OCI-M2 (cell line): ENCODE results near the gene DIAPH2.

Experiments used
- DNase-seq: peaks from one replicate; lab custom pipeline; 2025; ENCODE audit not compliant: unreplicated experiment; lab: John Stamatoyannopoulos, UW

DIAPH2 gene

GRCh38 chrX:96684339-96685209 is at the start of gene DIAPH2:
DIAPH2 (plus strand) TSS chrX:96684842.
- DNase-seq: no peak

GRCh38 chrX:96650023-96650422 is 34.6 kb upstream of the DIAPH2 start:
- DNase-seq: no peak

GRCh38 chrX:96655947-96656623 is 28.6 kb upstream of the DIAPH2 start:
- no peak for DNase-seq

- no peak for DNase-seq
These were observed 2.1 kb upstream of the DIAPH2 start for GRCh38 chrX:96682516-96682915.

- no peak for DNase-seq
These were observed 674 bp upstream of the DIAPH2 start for GRCh38 chrX:96683997-96684338.

GRCh38 chrX:96685210-96686099 is 813 bp downstream of the DIAPH2 start:
- no peak for DNase-seq

GRCh38 chrX:96687776-96688175 is 3.1 kb downstream of the DIAPH2 start:
- DNase-seq: no peak

GRCh38 chrX:96688789-96689188 is 4.1 kb downstream of the DIAPH2 start:
- no peak for DNase-seq

GRCh38 chrX:96689991-96690390 is 5.3 kb downstream of the DIAPH2 start:
- no peak for DNase-seq

GRCh38 chrX:96692454-96692853 is 7.8 kb downstream of the DIAPH2 start:
- no peak for DNase-seq

- DNase-seq: no peak
These were observed 8.2 kb downstream of the DIAPH2 start for GRCh38 chrX:96692890-96693289.

- no peak for DNase-seq
These were observed 8.8 kb downstream of the DIAPH2 start for GRCh38 chrX:96693407-96693806.

GRCh38 chrX:96696462-96696861 is 11.8 kb downstream of the DIAPH2 start:
- DNase-seq: no peak

- no peak for DNase-seq
These were observed 16.0 kb downstream of the DIAPH2 start for GRCh38 chrX:96700625-96701024.

GRCh38 chrX:96703379-96703778 is 18.7 kb downstream of the DIAPH2 start:
- DNase-seq: no peak

- DNase-seq: no peak
These were observed 19.2 kb downstream of the DIAPH2 start for GRCh38 chrX:96703816-96704215.

- DNase-seq: no peak
These were observed 20.0 kb downstream of the DIAPH2 start for GRCh38 chrX:96704629-96705028.

- no peak for DNase-seq
These were observed 21.3 kb downstream of the DIAPH2 start for GRCh38 chrX:96705905-96706304.

GRCh38 chrX:96707804-96708203 is 23.2 kb downstream of the DIAPH2 start:
- no peak for DNase-seq

GRCh38 chrX:96710031-96710430 is 25.4 kb downstream of the DIAPH2 start:
- no peak for DNase-seq

GRCh38 chrX:96713303-96713702 is 28.7 kb downstream of the DIAPH2 start:
- DNase-seq: no peak
